ENCODE results near the gene DMKN.

Gene DMKN

DNA sequence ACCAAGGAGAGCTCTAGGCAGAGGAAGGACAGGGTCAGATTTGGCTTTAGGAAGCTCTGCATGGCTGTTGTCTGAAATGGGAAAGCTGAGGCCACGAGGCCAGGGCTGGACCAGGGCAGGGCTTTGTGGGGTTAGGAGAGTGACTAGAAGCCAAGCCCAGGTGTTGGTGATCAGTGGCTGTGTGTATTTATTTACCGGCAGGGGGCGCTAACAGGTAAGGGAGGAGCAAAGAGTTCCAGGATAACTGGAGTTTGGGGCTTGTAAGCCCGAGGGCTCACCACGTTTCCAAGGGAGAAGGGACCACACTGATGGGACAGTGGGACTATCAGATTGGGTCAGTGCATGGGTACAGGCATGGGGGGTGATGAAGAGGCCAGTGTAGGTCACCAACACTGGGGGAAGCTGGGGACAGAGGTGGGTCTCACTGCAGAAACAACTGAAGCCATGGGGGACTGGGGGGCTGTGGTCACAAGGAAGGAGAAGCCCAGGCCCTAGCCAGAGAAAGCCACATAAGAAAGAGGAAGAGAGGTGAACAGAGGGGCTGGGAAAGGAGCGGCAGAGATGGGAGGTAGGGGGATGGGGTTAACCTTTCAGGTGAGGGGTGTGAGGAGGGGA lies 35.8 kb upstream of the DMKN start:
- peak in 1 of 2 donors; percentile 43 for DNase-seq (ENCODE audit: low read depth in 2 of 2)

DNA sequence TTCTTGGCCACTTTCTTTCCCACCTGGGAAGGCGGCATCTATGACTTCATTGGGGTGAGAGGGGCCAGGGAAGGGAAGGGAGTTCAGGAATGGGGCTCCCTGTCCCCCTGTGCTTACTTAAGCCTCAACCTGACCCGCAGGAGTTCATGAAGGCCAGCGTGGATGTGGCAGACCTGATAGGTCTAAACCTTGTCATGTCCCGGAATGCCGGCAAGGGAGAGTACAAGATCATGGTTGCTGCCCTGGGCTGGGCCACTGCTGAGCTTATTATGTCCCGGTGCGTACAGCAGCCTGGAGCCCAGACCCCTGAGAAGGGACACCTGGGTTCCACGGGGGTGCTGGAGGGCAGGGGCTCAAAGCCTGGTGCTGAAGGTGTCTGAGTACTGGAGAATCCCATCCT lies 33.1 kb upstream of the DMKN start:
- no peak for DNase-seq (ENCODE audit: low read depth in 2 of 2)

DNA sequence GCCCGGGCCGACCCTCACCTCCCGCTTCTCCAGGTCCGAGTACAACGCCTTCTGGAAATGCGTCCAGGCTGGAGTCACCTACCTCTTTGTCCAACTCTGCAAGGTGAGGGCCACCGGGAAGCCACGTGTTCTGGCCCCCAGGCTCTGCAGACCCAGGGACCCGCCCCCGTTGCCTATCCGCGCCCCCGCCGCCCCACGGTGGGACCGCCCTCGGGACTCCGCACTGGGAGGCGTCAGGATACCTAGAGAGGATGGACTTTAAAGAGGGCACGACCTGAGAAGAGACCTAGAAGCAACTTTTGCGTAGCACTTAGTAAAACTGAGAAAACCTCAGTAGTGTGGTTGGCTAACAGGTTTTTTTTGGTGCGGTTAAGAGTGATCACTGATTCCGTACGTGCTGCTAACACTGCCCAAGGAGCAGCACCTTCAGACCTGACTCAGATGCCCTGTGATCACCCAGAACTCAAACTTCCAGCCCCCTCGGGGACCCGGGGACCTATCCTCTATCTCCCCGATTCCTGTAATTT lies 32.5 kb upstream of the DMKN start:
- DNase-seq (ENCODE audit: low read depth in 2 of 2), result peak; percentile 49 to 67

DNA sequence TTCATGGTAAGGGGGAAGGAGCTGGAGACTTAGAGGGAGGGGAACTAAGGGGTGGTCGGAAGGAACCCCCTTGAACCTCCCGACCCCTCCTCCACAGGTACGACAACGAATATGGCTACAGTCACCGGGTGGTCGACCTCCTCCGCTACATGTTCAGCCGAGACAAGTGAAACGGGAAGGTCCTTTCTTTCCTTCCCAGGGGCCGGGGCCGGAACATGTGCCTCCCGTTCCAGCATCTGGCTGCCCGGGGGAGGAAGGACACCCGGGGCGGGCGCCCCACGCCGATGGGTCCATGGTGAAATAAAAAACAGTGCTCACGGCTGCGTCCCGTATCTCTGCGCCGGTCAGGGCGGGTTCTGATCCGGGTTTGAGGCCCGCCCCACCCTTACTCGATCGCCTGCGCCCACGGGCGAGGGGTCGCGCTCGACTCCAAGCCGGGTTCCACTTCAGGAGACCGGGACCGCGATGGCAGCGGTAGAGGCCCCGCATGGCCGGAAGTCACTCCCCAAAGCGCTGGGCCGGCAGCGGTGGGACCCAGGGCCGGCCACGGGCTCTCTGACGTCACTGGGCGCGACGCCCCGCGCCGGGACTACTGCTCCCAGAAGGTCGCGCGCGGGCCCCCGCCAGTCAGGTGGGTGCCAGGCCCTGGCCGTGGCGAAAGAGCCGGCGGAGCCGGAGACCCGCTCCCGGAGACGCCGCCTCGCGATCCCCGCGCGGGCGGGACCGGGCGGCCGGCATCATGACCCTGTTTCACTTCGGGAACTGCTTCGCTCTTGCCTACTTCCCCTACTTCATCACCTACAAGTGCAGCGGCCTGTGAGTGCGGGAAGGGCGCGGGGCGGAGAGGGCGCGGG lies 31.8 kb upstream of the DMKN start, which contains the start of gene TMEM147:
TMEM147 (plus strand) TSS at position 626 of the 854 bp plus-strand sequence; CDS start at position 740, 114 bp downstream.
- peak; percentile 66 to 85 for DNase-seq (ENCODE audit: low read depth in 2 of 2)

DNA sequence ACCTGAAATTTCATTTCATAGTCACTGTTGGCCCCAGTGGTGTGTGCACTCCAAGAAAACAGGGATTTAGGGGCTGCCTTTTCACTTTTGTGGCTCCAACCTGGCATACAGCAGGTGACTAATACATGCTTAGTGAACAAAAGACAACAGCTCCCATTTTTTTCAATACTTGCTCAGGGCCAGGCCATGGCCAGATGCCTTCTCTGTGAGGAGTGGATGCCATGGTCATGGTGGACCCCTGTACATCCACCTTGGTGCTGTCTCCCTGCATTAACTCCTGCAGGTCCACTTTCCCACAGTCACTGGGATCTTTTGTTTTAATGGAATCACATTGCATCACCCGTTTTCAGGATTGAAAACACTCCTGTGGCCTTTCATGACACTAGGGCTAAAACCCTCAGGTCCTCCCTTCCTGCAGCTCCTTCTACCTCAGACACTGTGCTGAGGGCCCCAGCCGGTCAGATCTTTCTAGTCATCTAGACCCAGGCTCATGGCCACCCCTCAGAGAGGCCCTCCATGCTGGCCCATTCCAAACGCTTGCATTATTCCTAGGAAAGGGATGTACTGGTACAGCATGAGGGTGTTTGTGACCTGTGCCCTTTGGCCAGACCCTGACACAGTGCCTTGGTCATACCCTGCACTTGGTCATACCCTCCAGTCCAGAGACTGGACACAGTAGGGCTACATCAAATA lies 30.8 kb upstream of the DMKN start:
- no peak for DNase-seq (ENCODE audit: low read depth in 2 of 2)

DNA sequence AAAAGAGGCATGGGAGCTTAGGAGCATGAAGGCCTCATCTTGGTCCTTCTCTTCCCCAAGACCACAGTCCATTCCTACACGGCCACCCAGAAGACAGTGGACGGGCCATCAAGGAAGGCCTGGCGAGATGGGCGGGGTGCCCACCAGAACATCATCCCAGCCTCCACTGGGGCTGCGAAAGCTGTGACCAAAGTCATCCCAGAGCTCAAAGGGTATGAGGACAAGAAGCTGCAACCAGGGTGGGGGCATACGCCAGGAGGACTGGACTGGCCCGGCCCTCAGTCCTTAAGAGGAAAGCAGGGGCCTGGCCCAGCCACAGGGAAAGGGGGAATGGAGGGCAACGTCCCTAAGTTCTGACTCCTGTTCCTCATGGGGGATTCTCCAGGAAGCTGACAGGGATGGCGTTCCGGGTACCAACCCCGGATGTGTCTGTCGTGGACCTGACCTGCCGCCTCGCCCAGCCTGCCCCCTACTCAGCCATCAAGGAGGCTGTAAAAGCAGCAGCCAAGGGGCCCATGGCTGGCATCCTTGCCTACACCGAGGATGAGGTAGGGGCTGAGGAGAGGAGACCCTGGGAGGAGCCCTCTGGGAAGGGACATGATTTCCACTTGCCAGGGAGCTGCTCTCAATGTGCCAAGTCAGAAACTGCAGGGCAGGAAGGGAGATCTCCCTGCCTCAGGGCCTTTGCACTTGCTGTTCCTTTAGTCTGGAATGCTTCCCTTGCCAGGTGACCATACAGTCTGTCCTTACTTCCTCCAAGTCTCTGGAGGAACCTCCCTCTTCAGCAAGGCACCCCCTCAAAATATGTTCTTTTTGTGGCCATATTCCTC lies 30.0 kb upstream of the DMKN start:
- DNase-seq (ENCODE audit: low read depth in 2 of 2), result no peak

DNA sequence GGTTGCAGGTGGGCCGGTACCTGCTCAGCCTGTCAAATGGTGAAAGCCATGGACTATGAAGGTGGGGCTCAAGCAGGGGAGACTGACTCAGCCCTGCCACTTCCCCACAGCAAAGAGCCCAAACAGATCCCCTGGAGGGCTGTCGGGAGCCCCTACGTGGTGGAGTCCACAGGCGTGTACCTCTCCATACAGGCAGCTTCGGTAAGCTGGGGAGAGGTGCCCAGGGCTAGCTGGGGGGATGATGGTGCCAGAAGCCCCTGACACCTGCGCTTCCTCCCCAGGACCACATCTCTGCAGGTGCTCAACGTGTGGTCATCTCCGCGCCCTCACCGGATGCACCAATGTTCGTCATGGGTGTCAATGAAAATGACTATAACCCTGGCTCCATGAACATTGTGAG lies 28.8 kb upstream of the DMKN start:
- no peak for DNase-seq (ENCODE audit: low read depth in 2 of 2)

DNA sequence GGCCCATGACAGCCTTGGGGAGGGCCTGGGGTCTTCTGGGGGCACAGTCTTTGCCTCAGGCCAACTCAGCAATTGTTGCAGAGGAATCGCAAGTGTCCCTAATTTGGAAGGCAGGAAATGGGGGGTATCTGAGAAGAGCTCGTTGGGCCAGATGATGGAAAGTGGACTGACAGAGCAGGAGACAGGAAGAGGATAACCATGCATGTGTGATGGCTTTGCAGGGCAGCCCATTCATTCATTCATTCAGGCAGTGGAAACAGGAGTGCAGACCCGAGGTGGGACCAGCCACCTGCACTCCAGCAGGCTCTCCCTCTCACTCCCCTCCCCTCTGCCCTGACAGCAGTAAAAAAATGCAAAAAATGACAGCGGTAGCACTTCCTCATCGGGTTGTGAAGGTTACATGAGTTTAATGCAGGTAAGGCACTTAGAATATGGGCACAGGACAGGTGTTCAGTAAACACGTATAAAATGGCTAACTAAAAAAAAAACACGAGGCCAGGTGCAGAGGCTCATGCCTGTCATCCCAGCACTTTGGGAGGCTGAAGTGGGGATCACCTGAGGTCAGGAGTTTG lies 27.0 kb upstream of the DMKN start:
- DNase-seq (ENCODE audit: low read depth in 2 of 2), result no peak

DNA sequence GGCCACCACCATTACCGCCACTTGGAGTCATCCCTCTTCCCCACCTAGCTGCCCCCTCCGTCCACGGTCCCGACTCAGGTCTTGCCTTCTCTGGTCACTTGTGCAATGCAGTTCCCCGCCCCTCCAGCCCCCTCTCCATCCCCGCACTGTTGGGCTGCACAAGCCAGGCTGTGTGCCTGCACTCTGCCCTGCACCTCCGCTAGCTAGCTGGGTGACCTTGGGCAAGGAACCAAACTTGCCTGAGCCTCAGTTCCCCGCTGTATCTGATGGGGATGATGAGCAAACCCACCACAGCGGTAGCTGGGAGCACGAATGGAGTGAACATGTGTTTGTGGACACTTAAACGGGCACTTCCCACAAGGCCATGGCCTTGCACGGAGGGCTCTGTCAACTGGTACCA lies 26.4 kb upstream of the DMKN start:
- no peak for DNase-seq (ENCODE audit: low read depth in 2 of 2)

DNA sequence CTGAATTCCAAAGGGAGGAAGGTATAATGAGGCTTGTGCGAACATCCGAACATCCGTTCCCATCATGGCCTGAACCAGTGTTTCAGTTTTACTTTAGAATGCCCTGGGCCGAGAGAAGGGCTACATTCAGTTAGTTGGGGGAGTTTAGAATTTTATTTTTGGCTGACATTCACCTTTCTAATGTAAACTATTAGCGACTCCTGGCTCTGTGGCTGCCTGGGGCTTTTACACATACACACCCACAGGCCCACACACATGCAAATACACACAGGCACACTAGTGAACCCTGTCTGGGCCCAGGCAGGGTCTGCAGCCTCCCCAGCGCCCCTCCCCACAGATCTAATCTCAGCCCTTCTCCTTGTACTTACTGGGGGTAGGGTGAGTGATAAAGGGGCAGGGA lies 25.9 kb upstream of the DMKN start:
- DNase-seq (ENCODE audit: low read depth in 2 of 2), result no peak

DNA sequence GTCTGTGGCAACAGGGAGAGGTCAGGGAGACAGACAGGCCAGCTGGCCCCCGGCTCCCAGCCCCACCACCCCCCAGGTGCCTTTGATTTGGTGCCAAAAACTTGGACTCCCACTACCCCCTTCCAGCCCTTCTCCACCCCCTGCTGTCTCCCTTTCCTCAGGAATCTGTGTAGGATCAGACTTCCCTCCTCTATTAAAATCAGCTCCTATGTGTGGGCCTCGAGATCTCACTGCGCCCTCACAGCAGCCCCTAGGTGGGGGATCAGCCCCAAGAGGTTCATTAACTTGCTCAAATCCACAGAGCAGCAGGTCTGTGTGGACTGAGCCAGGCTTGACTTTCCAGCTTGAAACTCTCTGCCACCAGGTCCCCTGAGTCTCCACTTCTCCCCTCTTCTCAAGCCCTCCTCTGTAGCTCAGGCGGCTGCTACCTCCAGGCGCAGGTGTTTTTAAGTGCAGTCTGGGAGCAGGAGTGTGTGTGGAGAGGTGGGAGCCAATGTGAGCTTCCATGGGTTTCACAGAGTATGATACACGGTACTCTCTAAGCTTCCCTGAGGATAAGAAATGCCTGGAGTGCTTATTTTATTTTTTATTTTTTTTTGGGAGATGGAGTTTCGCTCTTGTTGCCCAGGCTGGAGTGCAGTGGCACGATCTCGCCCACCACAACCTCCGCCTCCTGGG lies 21.5 kb upstream of the DMKN start:
- no peak for DNase-seq (ENCODE audit: low read depth in 2 of 2)

DNA sequence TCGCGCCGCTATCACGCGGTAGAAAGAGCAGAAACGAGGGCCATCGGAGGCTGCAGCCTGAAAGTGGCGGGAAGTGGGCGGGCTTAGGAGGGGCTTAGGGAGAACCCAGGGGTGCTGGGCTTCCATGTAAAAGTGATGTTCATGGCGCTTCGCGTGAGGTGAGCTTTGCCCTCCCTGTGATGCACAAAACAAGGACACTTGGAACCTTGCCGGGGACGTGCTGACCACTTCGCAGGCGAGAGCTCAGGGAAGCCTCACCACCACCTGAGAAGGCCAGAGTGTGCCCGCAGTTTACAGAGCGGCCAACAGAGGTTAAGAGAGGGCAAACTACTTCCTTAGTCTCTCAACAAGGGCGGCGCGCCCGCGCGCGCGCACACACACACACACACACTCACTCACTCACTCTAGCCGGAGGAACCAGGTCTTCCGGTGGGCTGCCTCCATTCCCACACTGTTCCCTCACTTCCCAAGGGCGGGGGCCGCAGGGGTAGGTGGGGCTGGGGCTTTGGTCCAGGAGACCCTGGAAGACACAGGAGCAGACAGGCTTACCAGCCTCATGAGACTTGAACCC lies 20.5 kb upstream of the DMKN start:
- peak in 1 of 2 donors; percentile 28 for DNase-seq (ENCODE audit: low read depth in 2 of 2)

DNA sequence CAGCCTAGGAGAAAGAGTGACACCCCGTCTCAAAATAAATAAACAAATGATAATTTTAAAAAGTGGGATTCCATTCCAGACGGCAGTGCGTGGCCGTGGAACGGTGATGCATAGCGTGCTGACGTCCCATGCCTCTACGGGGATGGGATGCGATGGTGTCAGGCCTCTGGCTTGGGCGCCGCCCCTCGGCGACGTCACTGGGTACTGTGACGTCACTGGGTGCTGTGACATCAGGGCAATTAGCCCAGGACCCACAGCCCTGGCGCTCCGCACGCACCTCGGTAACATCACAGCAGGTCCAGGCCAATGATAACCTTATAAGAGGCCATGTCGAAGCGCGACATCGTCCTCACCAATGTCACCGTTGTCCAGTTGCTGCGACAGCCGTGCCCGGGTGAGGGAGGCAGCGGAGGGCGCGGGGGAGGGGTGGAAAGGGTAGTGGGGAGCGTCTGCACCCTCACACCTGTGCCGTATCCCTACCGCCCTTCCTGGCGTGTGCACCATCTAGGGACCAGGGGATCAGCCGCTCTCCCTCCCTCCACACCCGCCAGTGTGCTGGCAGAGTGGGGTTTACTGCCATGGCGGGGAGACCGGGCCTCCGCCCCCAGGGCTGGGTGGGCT lies 19.9 kb upstream of the DMKN start, which contains the start of gene GAPDHS:
GAPDHS (plus strand) TSS at position 256 of the 621 bp plus-strand sequence; CDS start at position 328, 72 bp downstream.
- DNase-seq (ENCODE audit: low read depth in 2 of 2), result no peak

DNA sequence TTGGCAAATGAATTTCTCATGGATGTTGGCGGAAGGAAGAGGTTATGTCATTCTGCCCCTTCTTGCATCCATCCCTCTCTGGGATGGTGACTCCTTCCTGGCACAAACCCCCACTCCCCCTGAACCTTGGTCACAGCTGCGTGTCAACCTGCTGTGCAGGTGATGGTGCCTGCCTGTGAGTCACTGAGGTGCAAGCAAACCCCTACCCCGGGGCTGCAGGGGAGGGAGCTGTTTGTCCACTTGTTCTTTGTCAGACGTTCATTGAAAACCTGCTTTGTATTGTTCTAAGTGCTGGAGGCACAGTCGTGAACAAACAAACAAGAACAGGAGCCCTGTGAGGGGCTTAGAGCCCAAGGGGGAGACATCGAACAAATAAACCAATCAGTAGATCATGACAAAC lies 17.8 kb upstream of the DMKN start:
- DNase-seq (ENCODE audit: low read depth in 2 of 2), result no peak

DNA sequence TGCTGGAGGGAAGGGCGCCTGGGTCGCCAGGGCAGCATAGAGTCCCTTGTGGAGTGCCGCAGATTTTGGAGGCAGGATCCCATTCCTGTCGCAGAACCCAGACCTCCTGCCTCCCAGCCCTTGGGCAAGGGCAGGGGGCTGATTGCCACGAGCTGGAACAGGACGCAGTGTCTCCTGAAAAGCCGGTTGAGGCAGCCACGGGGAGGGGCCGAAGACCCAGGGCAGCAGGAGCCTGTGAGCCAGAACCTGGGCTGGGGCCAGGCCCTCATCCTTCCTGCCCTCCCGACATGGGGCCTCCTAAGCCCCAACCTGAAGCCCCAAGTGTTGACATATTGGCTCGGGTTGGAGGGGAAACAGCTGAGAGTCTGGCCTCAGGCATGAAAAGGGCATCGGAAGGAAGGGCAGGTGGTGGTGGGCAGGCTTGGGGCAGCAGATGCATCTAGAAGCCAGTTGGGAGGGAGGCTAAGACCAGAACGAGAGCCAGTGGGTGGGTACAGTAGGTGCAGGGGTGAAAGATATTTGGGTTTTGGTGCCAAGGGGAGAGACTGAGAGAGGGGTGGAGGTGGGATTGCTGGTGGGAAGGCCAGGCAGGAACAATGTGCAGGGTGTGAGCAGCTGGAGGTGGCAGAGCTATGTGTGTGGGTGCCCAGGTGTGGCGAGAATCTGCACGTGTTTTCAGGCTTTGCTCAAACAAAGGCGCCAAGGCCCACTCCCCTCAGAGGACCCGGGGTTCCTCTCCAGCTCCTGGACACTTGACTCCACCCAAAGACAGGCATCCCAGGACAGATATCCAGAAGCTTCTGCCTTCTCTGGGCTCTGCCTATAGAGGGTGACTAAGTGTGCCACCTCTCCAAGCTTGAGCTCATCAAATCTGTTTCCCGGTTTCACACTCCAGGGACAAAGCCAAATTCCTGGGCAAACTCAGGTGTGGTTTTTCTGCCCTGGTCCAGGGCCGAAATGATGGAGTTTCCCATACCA lies 16.1 kb upstream of the DMKN start:
- no peak for DNase-seq (ENCODE audit: low read depth in 2 of 2)

DNA sequence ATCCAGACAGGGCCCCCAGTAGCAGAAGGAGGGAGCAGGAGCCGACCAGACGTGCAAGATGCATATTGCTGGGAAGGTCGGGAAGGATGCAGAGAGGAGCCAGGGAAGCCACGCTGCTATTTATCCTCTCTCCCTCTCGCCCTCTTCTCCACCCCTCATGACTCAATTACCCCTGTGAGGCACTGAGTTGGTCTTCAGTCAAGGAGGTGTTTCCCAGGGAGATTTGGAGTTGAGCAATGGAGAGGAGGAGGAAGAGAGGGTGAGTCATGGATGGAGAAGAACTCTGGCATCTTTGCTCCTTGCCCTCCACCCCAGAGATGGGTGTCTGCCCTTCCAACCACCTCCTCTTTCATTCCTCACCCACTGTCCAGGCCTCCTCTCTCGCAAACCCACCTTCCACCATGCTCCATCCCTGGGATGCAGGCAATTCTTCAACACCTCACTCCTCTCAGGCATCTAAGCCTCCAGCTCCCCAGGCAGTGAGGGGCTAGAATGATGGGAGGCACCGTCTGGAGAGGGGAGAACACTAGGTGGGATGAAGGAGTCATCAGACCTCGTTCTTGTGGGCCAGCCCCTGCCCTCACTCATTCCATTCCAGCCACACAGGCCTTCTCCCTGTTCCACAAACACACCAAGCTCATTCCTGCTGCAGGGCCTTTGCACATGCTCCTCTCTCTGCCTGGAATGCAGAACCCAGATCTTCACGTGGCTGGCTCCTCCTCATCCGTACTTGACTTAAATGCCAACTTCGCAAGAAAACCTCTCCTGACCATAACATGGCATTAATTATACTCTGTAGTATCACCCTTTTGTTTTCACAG lies 15.0 kb upstream of the DMKN start, which contains the start of gene SBSN:
SBSN (minus strand) TSS at position 94 of the 821 bp plus-strand sequence; CDS start at position 64, 30 bp downstream.
- no peak for DNase-seq (ENCODE audit: low read depth in 2 of 2)

DNA sequence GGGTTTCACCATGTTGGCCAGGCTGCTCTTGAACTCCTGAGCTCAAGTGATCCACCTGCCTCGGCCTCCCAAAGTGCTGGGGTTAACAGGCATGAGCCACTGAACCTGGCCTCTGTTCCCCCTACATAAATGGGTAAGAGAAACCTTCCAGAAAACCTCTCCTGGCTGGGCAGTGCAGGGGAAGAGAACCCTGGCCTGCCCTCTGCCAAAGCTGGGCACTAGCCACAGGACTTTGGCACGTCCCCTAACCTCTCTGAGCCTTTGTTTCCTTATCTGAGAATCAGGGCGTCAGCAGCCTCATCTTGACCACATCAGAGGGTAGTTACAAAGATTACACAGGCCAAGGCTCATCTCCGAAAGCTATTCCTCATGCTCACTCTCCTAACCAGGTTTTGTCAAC lies 12.4 kb upstream of the DMKN start:
- DNase-seq (ENCODE audit: low read depth in 2 of 2), result no peak

All from stimulated activated CD4-positive, alpha-beta T cell treated with anti-CD3 and anti-CD28 coated beads, Interleukin-1b, Interleukin-23, amount 100 ng/mL, for 4 hours (primary cell).